SK-N-MC (cell line): Measurements from ENCODE around the gene TM7SF2.

Source experiments
- DNase-seq: peaks from one replicate; pipeline ENCODE4 v3.0.0-alpha.2; 2011; ENCODE audit warnings: low read depth, low spot score
- H3K27ac ChIP-seq: fragments of 200-600 bp; sonication (generic); 2 replicates; pipeline ENCODE4 v1.5.1; 2016; ENCODE audit warnings: mixed run types
- H3K36me3 ChIP-seq: fragments of 200-600 bp; sonication (generic); 2 replicates; pipeline ENCODE4 v1.6.1; 2017; ENCODE audit warnings: antibody characterized with exemption, low read length, mixed read lengths; ENCODE audit not compliant: insufficient read depth
- H3K4me3 ChIP-seq: fragments of 200-600 bp; sonication (generic); 2 replicates; pipeline ENCODE4 v1.5.1; 2016
- H3K9ac ChIP-seq: fragments of 200-600 bp; sonication (generic); 2 replicates; pipeline ENCODE4 v1.8.0; 2017; ENCODE audit warnings: mixed run types, mixed read lengths; ENCODE audit not compliant: insufficient read length
- H3K9me3 ChIP-seq: fragments of 200-600 bp; sonication (generic); 2 replicates; pipeline ENCODE4 v1.6.1; 2017; ENCODE audit warnings: low read depth, mild to moderate bottlenecking, antibody characterized with exemption, low read length, moderate library complexity, mixed read lengths
- EZH2 ChIP-seq: fragments of 200-600 bp; sonication (generic); IDR thresholded peaks from one replicate; pipeline ENCODE4 v1.6.1; 2017; ENCODE audit warnings: antibody characterized with exemption
- FOXP2 ChIP-seq: optimal IDR thresholded peaks from 2 replicates; pipeline ENCODE3; 2011; ENCODE audit warnings: mild to moderate bottlenecking, moderate library complexity; ENCODE audit not compliant: insufficient read depth; ENCODE audit errors: extremely low read length, control extremely low read depth
- POLR2AphosphoS5 ChIP-seq: IDR thresholded peaks from 2 replicates; pipeline ENCODE4 v1.6.1; 2012; ENCODE audit warnings: mild to moderate bottlenecking, low read depth, low read length, borderline replicate concordance

The TM7SF2 gene

DNA sequence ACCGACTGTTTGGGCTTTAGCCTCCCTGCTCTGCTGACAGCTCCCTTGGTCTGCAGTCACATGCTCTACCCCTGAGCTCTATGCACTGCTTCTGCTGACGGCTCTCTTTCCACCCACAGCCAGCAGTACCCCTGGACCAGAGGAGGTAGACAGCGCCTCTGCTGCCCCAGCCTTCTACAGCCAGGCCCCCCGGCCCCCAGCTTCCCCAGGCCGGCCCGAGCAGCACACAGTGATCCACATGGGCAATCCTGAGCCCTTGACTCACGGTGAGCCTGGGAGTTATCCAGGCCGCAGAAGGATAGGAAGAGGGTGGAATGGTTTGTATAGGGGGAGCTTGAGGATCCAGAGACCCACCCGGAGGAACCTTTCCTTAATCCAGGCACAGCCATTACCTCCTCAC lies 24.9 kb upstream of the TM7SF2 start:
- Histone ChIP-seq H3K9me3 (no peaks in the 10 kb centered on the region), H3K27ac (no peak overlapping the region), H3K4me3 (no peak overlapping the region), H3K9ac (no peak overlapping the region), H3K36me3 (peaks cover 4% of the 10 kb centered on the region; the same call in 1 of the 2 replicates)
- no peak for DNase-seq
- TF ChIP-seq POLR2AphosphoS5 = no peak

GRCh38 chr11:65087216-65087615 lies 24.5 kb upstream of the TM7SF2 start:
- no peak overlapping the region for H3K4me3 ChIP-seq
- no peak for TF ChIP-seq POLR2AphosphoS5
- no peak for TF ChIP-seq EZH2
- TF ChIP-seq FOXP2 = no peak
- no peaks in the 10 kb centered on the region for H3K9me3 ChIP-seq
- no peak overlapping the region for H3K27ac ChIP-seq
- H3K36me3 ChIP-seq = no peaks in the 10 kb centered on the region; the same call in 1 of the 2 replicates
- no peak for DNase-seq
- H3K9ac ChIP-seq = no peak overlapping the region

DNA sequence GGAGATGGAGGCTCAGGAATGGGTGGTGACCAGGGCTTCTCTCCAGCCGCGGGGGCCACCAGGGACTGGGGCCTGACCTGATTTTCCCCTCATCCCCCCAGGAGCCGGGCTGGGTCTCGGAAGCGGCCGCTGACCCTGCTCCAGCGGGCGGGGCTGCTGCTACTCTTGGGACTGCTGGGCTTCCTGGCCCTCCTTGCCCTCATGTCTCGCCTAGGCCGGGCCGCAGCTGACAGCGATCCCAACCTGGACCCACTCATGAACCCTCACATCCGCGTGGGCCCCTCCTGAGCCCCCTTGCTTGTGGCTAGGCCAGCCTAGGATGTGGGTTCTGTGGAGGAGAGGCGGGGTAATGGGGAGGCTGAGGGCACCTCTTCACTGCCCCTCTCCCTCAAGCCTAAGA lies 23.8 kb upstream of the TM7SF2 start:
- Histone ChIP-seq H3K9ac (no peak overlapping the region), H3K9me3 (no peaks in the 10 kb centered on the region), H3K36me3 (no peaks in the 10 kb centered on the region; the same call in 1 of the 2 replicates), H3K27ac (no peak overlapping the region), H3K4me3 (no peak overlapping the region)
- no peak for TF ChIP-seq POLR2AphosphoS5
- TF ChIP-seq FOXP2 = no peak
- TF ChIP-seq EZH2 = no peak
- no peak for DNase-seq

DNA sequence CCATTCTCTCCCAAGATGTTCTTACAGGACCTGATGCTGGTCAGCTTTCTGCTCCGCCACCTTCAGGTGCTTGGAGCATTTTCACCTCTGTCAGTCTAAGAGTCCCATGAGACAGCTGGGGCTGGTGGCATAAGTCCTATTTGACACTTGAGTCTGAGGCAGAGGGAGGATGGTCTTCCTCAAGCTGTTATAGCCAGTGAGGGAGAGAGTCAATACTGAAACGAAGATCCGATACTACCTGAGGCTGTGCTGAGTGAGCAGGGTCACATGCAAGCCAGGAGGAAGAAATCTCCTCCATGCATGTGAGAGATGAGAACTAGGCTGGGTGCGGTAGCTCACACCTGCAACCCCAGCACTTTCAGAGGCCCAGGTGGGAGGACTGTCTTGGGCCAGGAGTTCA lies 22.1 kb upstream of the TM7SF2 start:
- Histone ChIP-seq H3K9me3 (no peaks in the 10 kb centered on the region), H3K9ac (no peak overlapping the region), H3K27ac (no peak overlapping the region), H3K4me3 (no peak overlapping the region), H3K36me3 (no peaks in the 10 kb centered on the region; the same call in 1 of the 2 replicates)
- TF ChIP-seq FOXP2 = no peak
- TF ChIP-seq EZH2 = no peak
- no peak for TF ChIP-seq POLR2AphosphoS5
- DNase-seq = no peak

- H3K9ac ChIP-seq = no peak overlapping the region
- no peak for TF ChIP-seq POLR2AphosphoS5
- TF ChIP-seq FOXP2 = no peak
- TF ChIP-seq EZH2 = no peak
- DNase-seq = no peak
- no peak overlapping the region for H3K4me3 ChIP-seq
- no peaks in the 10 kb centered on the region; the same call in 1 of the 2 replicates for H3K36me3 ChIP-seq
- H3K27ac ChIP-seq = no peak overlapping the region
- no peaks in the 10 kb centered on the region for H3K9me3 ChIP-seq
Measured at GRCh38 chr11:65090628-65091027, 21.0 kb upstream of the TM7SF2 start.

DNA sequence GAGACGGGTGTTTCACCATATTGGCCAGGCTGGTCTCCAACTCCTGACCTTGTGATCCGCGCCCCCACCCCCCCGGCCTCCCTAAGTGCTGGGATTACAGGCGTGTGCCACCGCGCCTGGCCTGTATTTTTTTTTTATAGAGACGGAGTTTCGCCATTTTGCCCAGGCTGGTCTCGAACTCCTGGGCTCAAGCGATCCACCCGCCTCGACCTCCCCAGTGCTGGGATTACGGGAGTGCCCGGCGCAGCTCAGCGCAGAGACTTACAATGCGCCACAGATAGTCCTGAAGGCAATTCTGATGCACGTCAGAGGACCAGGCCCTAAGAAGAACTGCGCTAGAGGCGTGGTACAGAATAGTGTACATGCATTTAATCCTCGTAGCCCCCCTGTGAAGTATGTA lies 16.2 kb upstream of the TM7SF2 start:
- DNase-seq = no peak
- Histone ChIP-seq H3K4me3 (peak overlapping the region; percentile 91), H3K36me3 (no peaks in the 10 kb centered on the region), H3K9ac (peak overlapping the region; percentile 57), H3K9me3 (no peaks in the 10 kb centered on the region), H3K27ac (no peak overlapping the region)
- TF ChIP-seq FOXP2 (no peak), EZH2 (no peak)

DNA sequence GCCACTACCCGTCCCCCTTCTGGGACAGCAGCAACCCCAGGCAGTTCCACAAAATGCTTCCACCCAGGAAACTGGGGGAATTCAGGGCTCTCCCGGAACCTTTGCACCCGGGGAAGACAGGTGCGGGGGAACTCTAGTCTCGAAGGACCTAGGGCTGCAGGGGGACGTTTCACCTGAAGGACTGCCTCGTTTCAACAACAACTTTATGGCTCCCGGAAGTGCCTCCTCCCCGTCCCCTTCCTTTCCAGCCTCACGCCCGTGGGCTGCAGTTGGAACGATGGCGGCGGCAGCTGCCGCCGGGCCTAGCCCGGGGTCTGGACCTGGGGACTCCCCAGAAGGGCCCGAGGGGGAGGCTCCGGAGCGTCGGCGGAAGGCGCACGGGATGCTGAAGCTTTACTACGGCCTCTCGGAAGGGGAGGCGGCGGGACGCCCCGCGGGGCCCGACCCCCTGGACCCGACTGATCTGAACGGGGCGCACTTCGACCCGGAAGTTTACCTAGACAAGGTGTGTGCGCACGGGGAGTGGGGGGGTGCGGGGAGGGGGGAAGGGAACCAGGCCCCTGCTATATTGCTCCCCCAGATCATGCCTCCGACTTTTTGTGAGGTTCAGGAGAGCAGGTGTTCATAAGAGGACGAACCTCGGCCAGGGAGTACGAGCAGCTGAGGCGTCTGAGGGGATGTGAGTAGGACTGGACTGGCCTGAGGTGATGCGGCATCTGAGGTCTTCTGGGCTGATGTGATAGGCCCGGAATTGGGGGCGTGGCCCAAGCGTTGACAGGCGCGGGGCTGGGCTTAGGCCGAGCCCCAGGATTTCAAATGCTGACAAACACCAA lies 15.5 kb upstream of the TM7SF2 start, which contains the start of gene VPS51:
VPS51 (plus strand) TSS at position 241 of the 833 bp plus-strand sequence; CDS start at position 278, 37 bp downstream.
- peak; percentile 76 for DNase-seq
- peak within 1 kb of the TSS; percentile 88 for H3K9ac ChIP-seq
- no peaks in the 10 kb centered on the region for H3K9me3 ChIP-seq
- peak within 1 kb of the TSS; percentile 91 for H3K4me3 ChIP-seq
- peak; percentile 81 for TF ChIP-seq POLR2AphosphoS5
- no peak for TF ChIP-seq EZH2
- TF ChIP-seq FOXP2 = peak; percentile 86
- no peaks in the 10 kb centered on the region for H3K36me3 ChIP-seq
- peak within 1 kb of the TSS; percentile 64; the same call in 1 of the 2 replicates for H3K27ac ChIP-seq

- H3K9ac ChIP-seq = peak overlapping the region; percentile 88
- no peaks in the 10 kb centered on the region for H3K9me3 ChIP-seq
- no peak for DNase-seq
- no peak for TF ChIP-seq FOXP2
- H3K4me3 ChIP-seq = peak overlapping the region; percentile 91
- H3K36me3 ChIP-seq = no peaks in the 10 kb centered on the region
- H3K27ac ChIP-seq = no peak overlapping the region
Measured at GRCh38 chr11:65096926-65097325, 14.7 kb upstream of the TM7SF2 start.
